Neural progenitor cell (in vitro differentiated cells): ENCODE results near the gene RAB11FIP3.

ENCODE experiments used
- EZH2 ChIP-seq: fragments of 200-600 bp; sonication (generic); IDR thresholded peaks from 2 replicates; pipeline ENCODE4 v1.6.1; 2017; ENCODE audit warnings: antibody characterized with exemption, mild to moderate bottlenecking, moderate library complexity
- TF ChIP-seq, protein P1 (sequence below): fragments of 200-600 bp; sonication (generic); IDR thresholded peaks from 2 replicates; pipeline ENCODE4 v1.5.1; 2017; ENCODE audit warnings: antibody characterized with exemption, mild to moderate bottlenecking

DNA sequence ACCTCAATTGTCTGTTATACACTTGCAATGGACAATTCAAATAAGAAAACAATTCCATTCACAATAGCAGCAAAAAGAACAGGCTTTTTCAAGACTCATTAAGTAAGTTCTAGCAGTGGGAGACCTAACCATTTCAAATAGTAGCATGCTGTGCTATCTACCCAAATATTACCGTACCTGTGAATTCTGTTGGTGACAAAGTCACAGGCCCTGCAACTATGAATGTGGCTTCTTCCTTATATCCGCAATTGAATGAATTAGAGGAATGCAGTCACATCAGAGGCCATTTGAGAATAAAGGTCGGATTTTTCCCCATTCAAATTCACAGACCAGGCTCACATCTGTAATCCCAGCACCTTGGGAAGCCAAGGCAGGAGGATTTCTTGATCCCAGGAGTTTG, 29.2 kb upstream of the RAB11FIP3 start:
- no peak for TF ChIP-seq EZH2
- TF ChIP-seq, protein P1, sequence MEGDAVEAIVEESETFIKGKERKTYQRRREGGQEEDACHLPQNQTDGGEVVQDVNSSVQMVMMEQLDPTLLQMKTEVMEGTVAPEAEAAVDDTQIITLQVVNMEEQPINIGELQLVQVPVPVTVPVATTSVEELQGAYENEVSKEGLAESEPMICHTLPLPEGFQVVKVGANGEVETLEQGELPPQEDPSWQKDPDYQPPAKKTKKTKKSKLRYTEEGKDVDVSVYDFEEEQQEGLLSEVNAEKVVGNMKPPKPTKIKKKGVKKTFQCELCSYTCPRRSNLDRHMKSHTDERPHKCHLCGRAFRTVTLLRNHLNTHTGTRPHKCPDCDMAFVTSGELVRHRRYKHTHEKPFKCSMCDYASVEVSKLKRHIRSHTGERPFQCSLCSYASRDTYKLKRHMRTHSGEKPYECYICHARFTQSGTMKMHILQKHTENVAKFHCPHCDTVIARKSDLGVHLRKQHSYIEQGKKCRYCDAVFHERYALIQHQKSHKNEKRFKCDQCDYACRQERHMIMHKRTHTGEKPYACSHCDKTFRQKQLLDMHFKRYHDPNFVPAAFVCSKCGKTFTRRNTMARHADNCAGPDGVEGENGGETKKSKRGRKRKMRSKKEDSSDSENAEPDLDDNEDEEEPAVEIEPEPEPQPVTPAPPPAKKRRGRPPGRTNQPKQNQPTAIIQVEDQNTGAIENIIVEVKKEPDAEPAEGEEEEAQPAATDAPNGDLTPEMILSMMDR = no peak
